ENCODE measurements around the gene HDAC4.

Gene HDAC4

GRCh38 chr2:239378918-239379640 lies 21.7 kb downstream of the HDAC4 start:
- Histone ChIP-seq H3K79me2 (ENCODE audit: insufficient read depth, low read length) (no peaks in the 10 kb centered on the region), H3K9ac (ENCODE audit: low read length) (no peak overlapping the region), H3K27ac (ENCODE audit: low read depth, low read length) (no peak overlapping the region), H3K4me3 (ENCODE audit: insufficient read depth, low read length, poor library complexity, severe bottlenecking) (no peak overlapping the region), H2AFZ (ENCODE audit: low read depth, low read length, severe bottlenecking) (no peak overlapping the region), H4K20me1 (ENCODE audit: low read depth, low read length) (peaks cover 8% of the 10 kb centered on the region; the same call in 1 of the 2 replicates), H3K27me3 (ENCODE audit: low read length) (no peaks in the 10 kb centered on the region), H3K9me3 (ENCODE audit: insufficient read depth, low read length) (no peaks in the 10 kb centered on the region), H3K36me3 (ENCODE audit: low read length) (no peaks in the 10 kb centered on the region), H3K4me2 (ENCODE audit: low read depth, low read length, poor library complexity, severe bottlenecking) (no peak overlapping the region), H3F3A (ENCODE audit: insufficient read depth) (no peaks in the 10 kb centered on the region), H3K9me2 (replicated peaks; ENCODE audit: insufficient read depth, low read length) (no peaks in the 10 kb centered on the region)
- TF ChIP-seq CTCF (IDR thresholded peaks at IDR 0.05; ENCODE audit: insufficient read depth, low read length, poor library complexity, severe bottlenecking) (no peak), EZH2phosphoT487 (conservative IDR thresholded peaks at IDR 0.05; ENCODE audit: low read length) (no peak)

- Histone ChIP-seq H3K9me3 (ENCODE audit: insufficient read depth, low read length) (no peaks in the 10 kb centered on the region), H3K79me2 (ENCODE audit: insufficient read depth, low read length) (no peaks in the 10 kb centered on the region), H3K4me3 (ENCODE audit: insufficient read depth, low read length, poor library complexity, severe bottlenecking) (no peak overlapping the region), H3K27ac (ENCODE audit: low read depth, low read length) (no peak overlapping the region), H3K4me2 (ENCODE audit: low read depth, low read length, poor library complexity, severe bottlenecking) (no peak overlapping the region), H3F3A (ENCODE audit: insufficient read depth) (no peaks in the 10 kb centered on the region), H2AFZ (ENCODE audit: low read depth, low read length, severe bottlenecking) (no peak overlapping the region), H3K27me3 (ENCODE audit: low read length) (no peaks in the 10 kb centered on the region), H3K9me2 (replicated peaks; ENCODE audit: insufficient read depth, low read length) (no peaks in the 10 kb centered on the region), H3K9ac (ENCODE audit: low read length) (no peak overlapping the region), H3K36me3 (ENCODE audit: low read length) (no peaks in the 10 kb centered on the region), H4K20me1 (ENCODE audit: low read depth, low read length) (peaks cover 8% of the 10 kb centered on the region; the same call in 1 of the 2 replicates)
- no peak for TF ChIP-seq EZH2phosphoT487 (conservative IDR thresholded peaks at IDR 0.05; ENCODE audit: low read length)
- TF ChIP-seq CTCF (IDR thresholded peaks at IDR 0.05; ENCODE audit: insufficient read depth, low read length, poor library complexity, severe bottlenecking) = no peak
Measured at GRCh38 chr2:239378021-239378917, 22.6 kb downstream of the HDAC4 start.

GRCh38 chr2:239377591-239377990 lies 23.2 kb downstream of the HDAC4 start:
- H3K9me2 ChIP-seq (replicated peaks; ENCODE audit: insufficient read depth, low read length) = no peaks in the 10 kb centered on the region
- H3K4me3 ChIP-seq (ENCODE audit: insufficient read depth, low read length, poor library complexity, severe bottlenecking) = no peak overlapping the region
- H3K36me3 ChIP-seq (ENCODE audit: low read length) = no peaks in the 10 kb centered on the region
- no peaks in the 10 kb centered on the region for H3F3A ChIP-seq (ENCODE audit: insufficient read depth)
- no peak overlapping the region for H3K27ac ChIP-seq (ENCODE audit: low read depth, low read length)
- H2AFZ ChIP-seq (ENCODE audit: low read depth, low read length, severe bottlenecking) = no peak overlapping the region
- TF ChIP-seq EZH2phosphoT487 (conservative IDR thresholded peaks at IDR 0.05; ENCODE audit: low read length) (no peak), CTCF (IDR thresholded peaks at IDR 0.05; ENCODE audit: insufficient read depth, low read length, poor library complexity, severe bottlenecking) (no peak)
- peaks cover 8% of the 10 kb centered on the region; the same call in 1 of the 2 replicates for H4K20me1 ChIP-seq (ENCODE audit: low read depth, low read length)
- no peak overlapping the region for H3K9ac ChIP-seq (ENCODE audit: low read length)
- H3K79me2 ChIP-seq (ENCODE audit: insufficient read depth, low read length) = no peaks in the 10 kb centered on the region
- no peak overlapping the region for H3K4me2 ChIP-seq (ENCODE audit: low read depth, low read length, poor library complexity, severe bottlenecking)
- no peaks in the 10 kb centered on the region for H3K9me3 ChIP-seq (ENCODE audit: insufficient read depth, low read length)
- no peaks in the 10 kb centered on the region for H3K27me3 ChIP-seq (ENCODE audit: low read length)
